Left ventricle myocardium superior (tissue), 1 donor: ENCODE data around the gene ADAM8. TPM values are rescaled to one million over a fixed set of nuclear protein-coding genes. Genes with fewer than 3 reads are reported as not detected.

Source experiments
- ATAC-seq: fragments of 200-7000 bp; cut with Tn5 transposase; one replicate; pipeline ENCODE4 v1.9.1; 2020; ENCODE audit warnings: mild to moderate bottlenecking, moderate library complexity
- DNase-seq: peaks from one replicate; pipeline ENCODE4 v3.0.0-alpha.2; 2020
- intact Hi-C: fragments of 100-400 bp; cut with micrococcal nuclease; formaldehyde crosslinking; loops from one replicate; pipeline ENCODE4 v1.11.0; 2022
- total RNA-seq: library from RNA; stranded (reverse); fragmentation: NEBNext Ultra II Directional; extraction: Animal tissue kit (Norgen Biotek cat#: 25700); gene quantifications from one replicate; pipeline ENCODE4 v1.2.1, GENCODE V29; 2021
- donor health status: DM: no; HTN: yes; CAD: no; lungs with severe emphysema.

ADAM8 gene
- total RNA-seq, 1 donor from 2014 or later: 2.4 TPM

GRCh38 chr10:133258066-133258817 is 18.4 kb downstream of the ADAM8 start:
- intact Hi-C loops: no loop called here
- DNase-seq (no peak), ATAC-seq (no peak)

- peak; percentile 78 for DNase-seq
- intact Hi-C loops: no loop called here
- ATAC-seq: peak; percentile 45
Observed at GRCh38 chr10:133257489-133258065, 19.1 kb downstream of the ADAM8 start.

DNA sequence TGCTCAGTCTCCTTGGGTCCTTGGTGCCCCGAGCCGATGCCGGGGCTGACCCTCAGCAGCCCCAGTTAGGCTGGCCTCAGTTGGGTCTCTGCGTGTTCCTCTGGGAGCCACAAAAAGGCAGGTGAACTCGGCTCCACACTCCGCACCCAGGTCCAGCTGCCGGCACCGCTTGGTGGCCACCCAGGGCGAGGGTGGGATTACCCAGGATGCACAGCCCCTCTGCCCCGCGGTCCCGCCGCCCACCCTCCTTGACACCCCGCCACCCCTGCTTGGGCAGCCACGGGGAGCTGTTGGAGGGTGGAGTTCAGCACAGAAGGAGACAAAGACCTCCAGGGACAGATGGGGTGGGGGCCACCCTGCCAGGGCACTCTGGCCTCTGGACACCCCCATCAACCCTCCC is 21.3 kb downstream of the ADAM8 start:
- ATAC-seq (no peak), DNase-seq (no peak)
- intact Hi-C loops: no loop called here

DNA sequence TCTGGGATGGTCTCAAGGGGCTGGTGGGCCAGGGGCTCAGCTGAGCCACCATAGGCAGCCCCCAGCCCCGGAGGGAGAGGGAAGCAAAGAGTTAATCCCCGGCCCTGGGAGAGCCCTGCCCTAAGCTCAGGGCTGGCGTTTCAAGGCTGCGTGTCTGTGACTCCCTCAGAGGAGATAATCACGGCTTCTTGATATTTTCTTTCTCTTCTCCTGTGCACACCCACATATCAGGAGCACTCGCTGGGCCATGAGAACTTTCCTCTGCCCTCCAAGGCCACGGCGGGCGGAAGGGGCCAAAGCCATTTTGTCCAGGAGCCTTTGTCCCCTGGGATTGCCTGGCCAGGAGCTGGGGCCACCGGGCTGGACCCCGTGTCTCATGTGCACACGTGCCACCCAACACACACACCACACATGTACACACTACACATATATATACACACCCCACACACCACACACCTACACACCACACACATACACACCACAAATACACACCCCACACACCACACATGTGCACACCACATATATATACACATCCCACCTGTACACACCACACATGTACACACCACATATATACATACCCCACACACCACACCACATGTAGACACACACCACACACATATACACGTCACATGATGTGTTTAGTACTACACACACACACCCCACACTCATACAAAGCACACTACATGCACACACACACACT is 22.1 kb downstream of the ADAM8 start:
- intact Hi-C loops: no loop called here
- ATAC-seq (no peak), DNase-seq (no peak)

DNA sequence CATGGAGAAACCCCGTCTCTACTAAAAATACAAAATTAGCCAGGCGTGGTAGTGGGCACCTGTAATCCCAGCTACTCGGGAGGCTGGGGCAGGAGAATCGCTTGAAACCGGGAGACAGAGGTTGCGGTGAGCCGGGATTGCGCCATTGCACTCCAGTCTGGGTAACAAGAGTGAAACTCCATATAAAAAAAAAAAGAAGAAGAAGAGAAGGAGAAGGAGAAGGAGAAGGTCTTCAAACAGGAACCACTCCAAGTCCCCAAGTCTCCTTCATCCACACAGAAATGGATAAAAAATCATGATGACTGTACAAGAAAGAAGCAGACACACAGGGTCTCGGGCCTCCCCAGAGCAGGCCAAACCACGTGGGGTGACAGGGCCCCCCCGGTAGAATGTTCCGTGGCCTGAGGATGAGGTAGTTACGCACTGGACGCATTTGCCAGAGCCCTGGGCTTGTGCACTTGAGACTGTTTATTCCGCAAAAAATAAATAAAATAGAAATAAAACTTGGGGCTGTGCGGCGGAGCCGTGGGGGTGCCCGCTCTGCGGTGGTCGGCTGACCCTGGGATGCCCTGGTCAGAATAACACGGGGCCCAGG is 23.2 kb downstream of the ADAM8 start:
- no peak for DNase-seq
- intact Hi-C loops: no loop called here
- ATAC-seq: no peak

DNA sequence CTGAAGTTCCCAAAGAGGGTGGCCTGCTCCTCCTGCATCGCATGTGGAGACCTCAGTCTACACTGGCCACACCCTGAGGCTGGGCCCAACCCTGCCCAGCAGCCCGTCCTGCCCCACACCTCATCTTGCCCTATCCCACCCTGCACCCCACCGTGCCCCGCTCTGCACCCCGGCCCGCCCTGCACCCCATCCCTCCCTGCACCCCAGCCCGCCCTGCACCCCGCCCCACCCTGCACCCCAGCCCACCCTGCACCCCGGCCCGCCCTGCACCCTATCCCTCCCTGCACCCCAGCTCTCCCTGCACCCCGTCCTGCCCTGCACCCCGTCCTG is 24.5 kb downstream of the ADAM8 start:
- ATAC-seq: no peak
- DNase-seq: no peak
- intact Hi-C loops: no loop called here

DNA sequence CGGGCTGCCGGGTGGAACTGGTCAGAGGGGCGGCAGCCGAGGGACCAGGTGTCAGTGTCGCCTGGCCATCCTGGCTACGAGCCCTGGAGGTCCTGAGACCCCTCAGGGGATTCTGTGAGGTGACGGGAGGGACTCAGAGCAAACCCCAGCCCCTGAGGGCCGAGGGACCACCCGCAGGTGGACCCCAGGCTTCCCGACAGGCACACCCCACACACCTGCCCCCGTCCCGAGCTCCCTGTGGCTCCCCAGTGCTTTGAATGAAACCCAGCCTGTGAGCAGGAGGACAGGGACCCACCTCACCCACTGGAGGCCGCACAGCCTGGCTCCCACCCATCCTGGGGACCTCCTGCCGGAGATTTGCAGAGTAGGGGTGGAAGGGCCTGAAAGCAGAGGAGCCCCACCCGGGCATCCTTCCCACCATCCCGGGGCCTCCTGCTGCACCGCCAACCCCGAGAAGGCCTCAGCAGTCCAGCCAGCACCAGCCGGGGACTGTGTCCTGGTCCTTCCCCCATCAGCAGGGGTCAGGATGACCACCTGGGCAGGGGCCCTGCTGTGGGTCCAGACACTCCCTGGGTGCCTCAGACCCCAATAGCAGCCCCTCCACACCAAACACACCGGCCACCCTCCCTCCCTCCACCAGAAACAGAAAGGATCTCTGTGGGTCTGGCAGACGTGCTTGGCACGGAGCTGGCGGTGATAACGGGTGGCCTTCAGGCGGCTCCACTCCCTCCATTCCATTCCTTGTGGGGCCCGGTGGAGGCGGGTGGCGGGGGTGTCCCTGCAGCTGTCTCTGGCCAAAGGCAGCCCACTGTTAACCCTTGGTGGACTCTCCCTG is 25.1 kb downstream of the ADAM8 start:
- intact Hi-C loops: no loop called here
- ATAC-seq (peak; percentile 64), DNase-seq (no peak)

DNA sequence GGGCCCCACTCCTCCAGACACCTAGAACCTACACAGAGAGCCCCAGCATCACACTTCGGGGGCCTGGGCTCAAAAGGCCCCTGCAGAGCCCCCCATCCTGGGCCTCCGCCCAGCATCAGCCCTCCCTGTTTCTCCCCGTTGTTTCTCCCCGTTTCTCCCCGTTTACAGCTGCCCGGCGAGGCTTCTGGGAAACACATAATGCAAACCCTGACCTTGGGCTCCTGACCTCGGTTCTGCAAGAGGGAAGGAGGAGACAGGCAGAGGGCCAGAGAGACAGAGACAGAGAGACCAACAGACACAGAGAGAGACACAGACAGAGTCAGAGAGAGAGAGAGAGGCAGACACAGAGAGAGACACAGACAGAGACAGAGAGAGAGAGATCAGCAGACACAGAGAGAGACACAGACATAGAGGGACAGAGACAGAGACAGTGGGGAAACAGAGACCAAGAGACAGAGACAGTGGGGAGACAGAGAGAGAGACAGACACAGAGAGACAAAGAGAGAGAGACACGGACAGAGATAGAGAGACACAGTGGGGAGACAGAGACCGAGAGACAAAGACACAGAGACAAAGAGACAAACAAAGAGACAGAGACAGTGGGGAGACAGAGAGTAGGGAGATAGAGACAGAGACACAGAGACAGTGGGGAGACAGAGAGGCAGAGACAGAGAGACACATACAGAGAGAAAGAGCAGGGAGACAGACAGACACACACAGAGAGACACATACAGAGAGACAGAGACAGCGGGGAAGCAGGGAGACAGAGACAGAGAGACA is 26.5 kb downstream of the ADAM8 start:
- DNase-seq (no peak), ATAC-seq (no peak)
- intact Hi-C loops: no loop called here

DNA sequence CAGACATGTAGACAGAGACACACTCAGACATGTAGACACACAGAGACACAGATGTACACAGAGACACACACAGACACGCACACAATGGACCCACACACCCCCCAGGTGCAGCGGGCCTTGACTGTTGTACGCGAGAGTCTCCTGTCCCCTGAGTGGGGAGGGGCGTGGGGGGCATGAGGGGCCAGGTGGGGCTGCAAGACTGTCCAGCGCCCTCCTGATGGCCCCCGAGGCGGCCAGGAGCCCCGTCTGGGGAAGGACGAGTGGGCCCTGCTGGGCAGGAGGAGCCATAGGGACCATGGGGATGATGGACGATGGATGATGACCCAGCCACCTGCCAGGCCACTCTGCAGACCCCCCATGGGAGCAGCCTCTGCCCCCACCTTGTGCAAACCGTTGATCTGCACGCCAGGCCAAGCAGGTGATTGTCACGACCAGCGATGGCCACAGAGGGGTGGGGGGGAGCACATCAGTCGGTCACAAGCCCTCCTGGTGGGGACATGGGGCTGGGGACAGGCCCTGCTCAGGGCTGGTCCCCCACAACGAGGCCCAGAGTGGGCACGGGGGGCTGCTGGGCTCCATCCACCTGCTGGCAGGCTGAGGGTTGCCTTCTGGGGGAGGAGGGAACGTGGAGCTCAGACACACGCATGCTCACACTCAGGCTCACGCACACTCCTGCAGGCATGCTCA is 27.4 kb downstream of the ADAM8 start:
- DNase-seq: no peak
- intact Hi-C loops: no loop called here
- ATAC-seq: no peak

DNA sequence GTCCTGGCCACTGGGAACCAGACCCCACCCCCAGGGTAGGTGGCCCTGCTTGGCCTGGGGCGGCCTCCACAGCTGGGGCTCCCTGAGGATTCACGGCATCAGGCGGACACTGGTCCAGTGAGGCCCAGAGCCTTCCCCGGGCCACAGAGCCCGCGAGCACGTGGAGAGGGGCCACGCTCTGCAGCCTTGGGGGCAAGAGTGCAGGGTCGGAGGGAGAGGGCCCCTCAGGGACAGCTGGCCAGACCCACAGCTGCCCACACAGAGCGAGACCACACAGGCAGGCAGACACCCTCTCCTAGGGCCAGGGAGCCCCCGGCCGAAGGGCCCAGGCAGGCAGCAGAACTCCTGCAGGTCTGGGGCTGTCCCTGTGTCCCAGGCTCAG is 28.3 kb downstream of the ADAM8 start:
- DNase-seq (no peak), ATAC-seq (no peak)
- intact Hi-C loops: no loop called here

- ATAC-seq (no peak), DNase-seq (no peak)
- intact Hi-C loops: no loop called here
Observed at GRCh38 chr10:133247681-133248333, 28.9 kb downstream of the ADAM8 start.

GRCh38 chr10:133246236-133246626 is 30.4 kb downstream of the ADAM8 start:
- ATAC-seq (no peak), DNase-seq (no peak)
- intact Hi-C loops: no loop called here

- DNase-seq (no peak), ATAC-seq (no peak)
- intact Hi-C loops: no loop called here
Observed at GRCh38 chr10:133245439-133246235, 31.0 kb downstream of the ADAM8 start.

GRCh38 chr10:133243593-133243992 is 33.1 kb downstream of the ADAM8 start:
- DNase-seq: no peak
- no peak for ATAC-seq
- intact Hi-C loops: no loop called here

- ATAC-seq: no peak
- intact Hi-C loops: no loop called here
- DNase-seq: no peak
Observed at GRCh38 chr10:133242611-133243356, 33.9 kb downstream of the ADAM8 start.

- no peak for ATAC-seq
- intact Hi-C loops: no loop called here
- peak; percentile 23 for DNase-seq
Observed at GRCh38 chr10:133241501-133242205, 35.0 kb downstream of the ADAM8 start.
